HEK293T (cell line): ENCODE data around the gene BICC1.

ENCODE experiments used
- CTCF ChIA-PET: fragments of 350-600 bp; formaldehyde crosslinking; extraction: SDS; loops from one replicate; lab custom pipeline; 2021; ENCODE audit warnings: antibody characterized with exemption, inconsistent platforms; lab: Yijun Ruan, JAX
- POLR2A ChIA-PET: fragments of 350-600 bp; formaldehyde crosslinking; extraction: SDS; loops from one replicate; lab custom pipeline; 2020; ENCODE audit warnings: antibody characterized with exemption, inconsistent platforms; lab: Yijun Ruan, JAX
- DNase-seq: peaks from one replicate; pipeline ENCODE4 v3.0.0; 2012; ENCODE audit warnings: mixed read lengths; ENCODE audit errors: extremely low spot score
- ARNT ChIP-seq: fragments of 450-650 bp; IDR thresholded peaks from 2 replicates; pipeline ENCODE4 v1.6.1; 2017; ENCODE audit warnings: mild to moderate bottlenecking
- BHLHE40 ChIP-seq: fragments of 450-650 bp; IDR thresholded peaks from 2 replicates; pipeline ENCODE4 v1.6.1; 2016; ENCODE audit warnings: mild to moderate bottlenecking, moderate library complexity, borderline replicate concordance
- CTBP1 ChIP-seq: fragments of 450-650 bp; IDR thresholded peaks from 2 replicates; pipeline ENCODE4 v1.6.1; 2016; ENCODE audit warnings: borderline replicate concordance
- ELF4 ChIP-seq: fragments of 450-650 bp; IDR thresholded peaks from 2 replicates; pipeline ENCODE4 v1.6.1; 2017; ENCODE audit warnings: antibody characterized with exemption
- FOXA1 ChIP-seq: fragments of 450-650 bp; IDR thresholded peaks from 2 replicates; pipeline ENCODE4 v1.6.1; 2016; ENCODE audit warnings: mild to moderate bottlenecking
- FOXK2 ChIP-seq: fragments of 450-650 bp; IDR thresholded peaks from 2 replicates; pipeline ENCODE4 v1.6.1; 2016; ENCODE audit warnings: mild to moderate bottlenecking
- FOXM1 ChIP-seq: fragments of 450-650 bp; IDR thresholded peaks from 2 replicates; pipeline ENCODE4 v1.6.1; 2017; ENCODE audit warnings: mild to moderate bottlenecking, borderline replicate concordance
- HDGF ChIP-seq: fragments of 450-650 bp; IDR thresholded peaks from 2 replicates; pipeline ENCODE4 v1.6.1; 2017; ENCODE audit warnings: antibody characterized with exemption, borderline replicate concordance
- L3MBTL2 ChIP-seq: fragments of 450-650 bp; conservative IDR thresholded peaks from 2 replicates; pipeline ENCODE4 v1.6.1; 2016; ENCODE audit warnings: mild to moderate bottlenecking
- LEF1 ChIP-seq: fragments of 450-650 bp; IDR thresholded peaks from 2 replicates; pipeline ENCODE4 v1.6.1; 2017; ENCODE audit warnings: mild to moderate bottlenecking, borderline replicate concordance
- NFRKB ChIP-seq: fragments of 450-650 bp; IDR thresholded peaks from 2 replicates; pipeline ENCODE4 v1.6.1; 2016; ENCODE audit warnings: mild to moderate bottlenecking, moderate library complexity
- SP1 ChIP-seq: fragments of 450-650 bp; IDR thresholded peaks from 2 replicates; pipeline ENCODE4 v1.6.1; 2017
- SUZ12 ChIP-seq: fragments of 450-650 bp; IDR thresholded peaks from 2 replicates; pipeline ENCODE4 v1.6.1; 2016; ENCODE audit warnings: mild to moderate bottlenecking
- TARDBP ChIP-seq: fragments of 450-650 bp; IDR thresholded peaks from 2 replicates; pipeline ENCODE4 v1.6.1; 2016
- ZNF384 ChIP-seq: fragments of 450-650 bp; IDR thresholded peaks from 2 replicates; pipeline ENCODE4 v1.6.1; 2016
- TF ChIP-seq, protein P1 (sequence below): fragments of 450-650 bp; IDR thresholded peaks from 2 replicates; pipeline ENCODE4 v1.6.1; 2016

The BICC1 gene

DNA sequence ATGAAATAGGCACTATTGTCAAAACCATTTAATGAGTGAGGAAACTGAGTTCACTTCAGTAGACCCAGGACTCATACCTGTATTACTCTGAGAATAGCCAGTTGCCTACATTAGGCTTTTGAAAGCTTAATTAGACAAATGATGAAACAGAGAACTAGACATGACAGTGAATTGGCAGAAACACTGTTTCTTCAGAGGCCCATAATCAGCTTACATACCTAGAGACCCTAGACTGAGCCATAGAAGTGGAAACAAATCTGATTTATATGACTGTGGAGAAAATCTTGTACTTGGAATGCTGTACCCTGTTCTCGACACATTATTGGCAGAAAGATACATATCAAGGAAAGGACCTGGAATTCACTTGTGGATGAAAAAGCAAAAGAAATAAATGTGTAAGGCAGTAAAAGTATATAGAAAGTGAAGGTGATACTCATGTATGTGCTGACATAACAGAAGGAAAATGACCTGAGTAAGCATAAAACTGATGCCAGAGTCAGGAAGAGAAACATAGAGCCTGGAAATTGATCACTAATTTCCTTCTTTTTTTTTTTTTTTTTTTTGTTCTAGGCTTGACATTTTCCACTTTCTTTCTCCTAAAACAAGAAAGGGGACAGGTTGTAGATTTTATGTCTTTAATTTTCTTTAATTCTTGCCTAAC, 251.5 kb downstream of the BICC1 start:
- CTCF ChIA-PET: interaction anchor here (0.7 kb wide), 1 partner anchor 322 kb away, joined by 9 read pairs; no protein-coding TSS in a partner anchor
- DNase-seq: no peak
- TF ChIP-seq FOXK2 (no peak), CTBP1 (no peak), BHLHE40 (no peak), SUZ12 (no peak), ELF4 (no peak), TARDBP (no peak), HDGF (no peak), NFRKB (no peak), ARNT (no peak), SP1 (no peak), L3MBTL2 (no peak), LEF1 (no peak), ZNF384 (no peak)
- TF ChIP-seq, protein P1, sequence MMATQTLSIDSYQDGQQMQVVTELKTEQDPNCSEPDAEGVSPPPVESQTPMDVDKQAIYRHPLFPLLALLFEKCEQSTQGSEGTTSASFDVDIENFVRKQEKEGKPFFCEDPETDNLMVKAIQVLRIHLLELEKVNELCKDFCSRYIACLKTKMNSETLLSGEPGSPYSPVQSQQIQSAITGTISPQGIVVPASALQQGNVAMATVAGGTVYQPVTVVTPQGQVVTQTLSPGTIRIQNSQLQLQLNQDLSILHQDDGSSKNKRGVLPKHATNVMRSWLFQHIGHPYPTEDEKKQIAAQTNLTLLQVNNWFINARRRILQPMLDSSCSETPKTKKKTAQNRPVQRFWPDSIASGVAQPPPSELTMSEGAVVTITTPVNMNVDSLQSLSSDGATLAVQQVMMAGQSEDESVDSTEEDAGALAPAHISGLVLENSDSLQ: no peak
- POLR2A ChIA-PET: no interaction called here

- TF ChIP-seq, protein P1: no peak
- ChIA-PET POLR2A (no interaction called here), CTCF (no interaction called here)
- DNase-seq: no peak
Observed at GRCh38 chr10:58765910-58766309, 253.2 kb downstream of the BICC1 start.

DNA sequence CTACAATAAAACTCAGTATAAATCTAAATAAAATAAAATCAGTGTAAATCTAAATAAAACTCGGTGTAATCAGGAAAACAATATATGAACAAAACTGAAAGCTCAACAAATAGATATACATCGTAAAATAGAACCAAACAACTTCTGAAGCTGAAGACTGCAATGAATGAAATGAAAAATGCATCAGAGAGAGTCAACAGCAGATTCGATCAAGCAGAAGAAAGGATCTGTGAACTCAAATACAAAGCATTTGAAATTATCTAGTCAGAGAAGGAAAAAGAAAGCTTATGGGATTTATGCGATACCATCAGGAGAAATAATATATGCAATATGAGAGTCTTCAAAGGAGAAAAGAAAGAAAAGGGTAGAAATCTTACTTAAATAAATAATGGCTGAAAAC, 255.0 kb downstream of the BICC1 start:
- ChIA-PET CTCF (no interaction called here), POLR2A (no interaction called here)
- DNase-seq: no peak
- TF ChIP-seq CTBP1: no peak
- TF ChIP-seq ZNF384: no peak
- TF ChIP-seq FOXK2: no peak
- no peak for TF ChIP-seq TARDBP
- TF ChIP-seq ELF4: no peak
- no peak for TF ChIP-seq SP1
- no peak for TF ChIP-seq SUZ12
- no peak for TF ChIP-seq NFRKB
- TF ChIP-seq HDGF: no peak
- TF ChIP-seq FOXA1: no peak
- TF ChIP-seq L3MBTL2: no peak
- no peak for TF ChIP-seq FOXM1
- TF ChIP-seq BHLHE40: no peak
- TF ChIP-seq LEF1: no peak
- TF ChIP-seq ARNT: no peak
- TF ChIP-seq, protein P1: no peak

DNA sequence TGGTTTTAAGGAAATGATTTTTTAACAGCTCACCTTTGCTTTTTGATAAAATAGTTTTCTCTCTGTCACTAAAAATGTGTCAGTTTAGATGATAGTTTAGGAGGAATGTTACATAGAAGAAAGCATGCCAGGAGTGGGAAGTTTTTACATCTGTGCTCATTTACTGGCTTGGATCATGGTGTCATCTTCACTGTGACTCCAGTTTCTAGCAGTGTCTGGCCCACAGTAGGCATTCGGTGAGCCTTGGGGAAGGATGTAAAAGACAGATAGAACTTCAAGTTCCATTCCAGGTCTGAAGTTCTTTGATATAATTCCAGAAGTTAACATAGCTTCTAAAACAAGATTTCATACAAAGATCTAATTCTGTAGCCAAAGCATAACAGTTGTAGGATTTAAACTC, 259.2 kb downstream of the BICC1 start:
- CTCF ChIA-PET: no interaction called here
- POLR2A ChIA-PET: no interaction called here
- TF ChIP-seq HDGF: no peak
- TF ChIP-seq CTBP1: no peak
- TF ChIP-seq BHLHE40: no peak
- DNase-seq: no peak

- ChIA-PET POLR2A (no interaction called here), CTCF (no interaction called here)
- no peak for DNase-seq
- TF ChIP-seq L3MBTL2 (no peak), BHLHE40 (no peak)
Observed at GRCh38 chr10:58772758-58773157, 260.1 kb downstream of the BICC1 start.

- ChIA-PET CTCF (no interaction called here), POLR2A (no interaction called here)
- TF ChIP-seq, protein P1: no peak
- no peak for TF ChIP-seq TARDBP
- TF ChIP-seq ELF4: no peak
- TF ChIP-seq SP1: no peak
- no peak for TF ChIP-seq CTBP1
- TF ChIP-seq NFRKB: no peak
- TF ChIP-seq FOXA1: no peak
- TF ChIP-seq FOXK2: no peak
- no peak for TF ChIP-seq HDGF
- no peak for TF ChIP-seq ZNF384
- TF ChIP-seq L3MBTL2: no peak
- TF ChIP-seq ARNT: no peak
- no peak for TF ChIP-seq LEF1
- TF ChIP-seq FOXM1: no peak
- no peak for DNase-seq
Observed at GRCh38 chr10:58773341-58773740, 260.7 kb downstream of the BICC1 start.
